Left ventricle myocardium inferior (tissue), 1 donor: ENCODE results near the gene CERK. TPM values are rescaled to one million over a fixed set of nuclear protein-coding genes. Genes with fewer than 3 reads are reported as not detected.

Source experiments
- DNase-seq: peaks from one replicate; pipeline ENCODE4 v3.0.0-alpha.2; 2020
- H3K27ac ChIP-seq: fragments of 200-600 bp; replicated peaks from 2 replicates; pipeline ENCODE4 v1.8.0; 2021
- H3K27me3 ChIP-seq: fragments of 200-600 bp; 2 replicates; pipeline ENCODE4 v1.8.0; 2021; ENCODE audit warnings: low read depth
- H3K36me3 ChIP-seq: fragments of 200-600 bp; 2 replicates; pipeline ENCODE4 v1.8.0; 2021
- H3K4me1 ChIP-seq: fragments of 200-600 bp; 2 replicates; pipeline ENCODE4 v1.8.0; 2021
- H3K4me3 ChIP-seq: fragments of 200-600 bp; 2 replicates; pipeline ENCODE4 v1.8.0; 2021; ENCODE audit warnings: mild to moderate bottlenecking, moderate library complexity
- H3K9me3 ChIP-seq: fragments of 200-600 bp; replicated peaks from 2 replicates; pipeline ENCODE4 v1.8.0; 2021
- intact Hi-C: fragments of 100-400 bp; cut with micrococcal nuclease; formaldehyde crosslinking; loops from one replicate; pipeline ENCODE4 v1.11.0; 2022
- total RNA-seq: library from RNA; stranded (reverse); fragmentation: NEBNext Ultra II Directional; extraction: Animal tissue kit (Norgen Biotek cat#: 25700); gene quantifications from one replicate; pipeline ENCODE4 v1.2.1, GENCODE V29; 2021
- TF ChIP-seq, protein P1 (sequence below): fragments of 200-600 bp; IDR thresholded peaks from 2 replicates; pipeline ENCODE4 v1.8.0; 2021; ENCODE audit warnings: antibody characterized with exemption, mild to moderate bottlenecking, borderline replicate concordance
- donor health status: DM: no; HTN: yes; CAD: no; lungs with severe emphysema.

Gene CERK
- total RNA-seq, 1 donor from 2014 or later, result 76.9 TPM

DNA sequence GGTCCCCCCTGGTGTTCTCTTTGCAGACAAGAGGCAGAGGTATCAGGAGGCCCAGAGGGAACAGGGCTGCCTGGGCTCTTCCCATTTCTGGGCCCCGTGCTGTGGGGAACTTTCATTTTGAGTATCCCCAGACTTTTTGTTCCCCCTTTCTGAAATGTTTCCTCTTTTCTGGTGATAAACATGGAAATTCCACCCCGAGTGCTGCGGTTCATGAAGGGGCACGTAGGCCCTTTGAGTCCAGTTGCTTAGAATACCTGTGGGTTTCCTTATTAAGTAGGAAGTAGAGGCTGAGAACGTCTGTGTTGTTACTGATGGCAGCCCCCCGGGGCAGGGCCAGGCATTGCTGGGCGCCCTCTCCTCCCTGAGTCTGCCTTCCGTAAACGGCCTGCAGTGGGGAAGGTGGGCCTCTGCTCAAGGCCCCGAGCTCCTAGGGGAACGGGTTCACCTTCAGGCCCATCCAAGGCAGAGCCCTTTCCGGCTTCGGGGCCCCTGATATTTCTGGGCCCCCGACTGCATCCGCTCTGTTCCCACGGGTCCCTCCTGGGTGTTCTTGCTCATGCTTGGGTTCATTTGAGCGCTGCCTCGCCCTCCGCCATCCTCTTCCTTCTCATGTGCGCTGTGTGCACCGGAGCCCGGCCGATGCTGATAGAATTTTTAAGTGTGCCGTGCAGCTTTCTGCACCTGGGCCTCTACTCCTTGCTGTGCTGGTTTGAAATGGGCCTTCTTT is 36.4 kb upstream of the CERK start:
- Histone ChIP-seq H3K4me3 (peak overlapping the region; percentile 4), H3K27ac (peak overlapping the region; percentile 80), H3K36me3 (no peaks in the 10 kb centered on the region), H3K27me3 (no peaks in the 10 kb centered on the region), H3K9me3 (no peaks in the 10 kb centered on the region), H3K4me1 (peaks cover 75% of the 10 kb centered on the region)
- TF ChIP-seq, protein P1, sequence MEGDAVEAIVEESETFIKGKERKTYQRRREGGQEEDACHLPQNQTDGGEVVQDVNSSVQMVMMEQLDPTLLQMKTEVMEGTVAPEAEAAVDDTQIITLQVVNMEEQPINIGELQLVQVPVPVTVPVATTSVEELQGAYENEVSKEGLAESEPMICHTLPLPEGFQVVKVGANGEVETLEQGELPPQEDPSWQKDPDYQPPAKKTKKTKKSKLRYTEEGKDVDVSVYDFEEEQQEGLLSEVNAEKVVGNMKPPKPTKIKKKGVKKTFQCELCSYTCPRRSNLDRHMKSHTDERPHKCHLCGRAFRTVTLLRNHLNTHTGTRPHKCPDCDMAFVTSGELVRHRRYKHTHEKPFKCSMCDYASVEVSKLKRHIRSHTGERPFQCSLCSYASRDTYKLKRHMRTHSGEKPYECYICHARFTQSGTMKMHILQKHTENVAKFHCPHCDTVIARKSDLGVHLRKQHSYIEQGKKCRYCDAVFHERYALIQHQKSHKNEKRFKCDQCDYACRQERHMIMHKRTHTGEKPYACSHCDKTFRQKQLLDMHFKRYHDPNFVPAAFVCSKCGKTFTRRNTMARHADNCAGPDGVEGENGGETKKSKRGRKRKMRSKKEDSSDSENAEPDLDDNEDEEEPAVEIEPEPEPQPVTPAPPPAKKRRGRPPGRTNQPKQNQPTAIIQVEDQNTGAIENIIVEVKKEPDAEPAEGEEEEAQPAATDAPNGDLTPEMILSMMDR, result no peak
- intact Hi-C loops, result no loop called here
- DNase-seq, result no peak

DNA sequence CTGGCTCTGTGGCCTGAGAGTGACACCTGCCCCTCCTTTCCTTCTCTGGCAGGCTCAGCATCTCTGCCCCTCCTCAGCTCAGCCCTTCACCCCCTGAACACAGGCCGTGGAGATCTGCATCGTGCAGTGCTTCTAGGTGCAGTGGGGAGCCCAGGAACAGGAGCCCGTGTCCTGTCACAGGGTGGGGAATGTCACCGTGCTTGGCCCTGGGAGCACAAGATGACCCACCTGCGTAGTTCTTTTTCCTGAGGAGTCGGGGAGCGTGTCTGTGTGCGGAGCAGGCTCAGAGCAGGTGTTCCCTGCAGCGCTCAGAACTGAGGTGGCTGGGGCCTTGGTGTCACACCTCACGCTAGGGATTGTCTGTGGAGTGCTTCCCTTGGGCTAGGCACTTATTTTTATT is 35.0 kb upstream of the CERK start:
- TF ChIP-seq, protein P1, result no peak
- H3K27ac ChIP-seq, result peak overlapping the region; percentile 80
- H3K9me3 ChIP-seq, result no peaks in the 10 kb centered on the region
- no peaks in the 10 kb centered on the region for H3K36me3 ChIP-seq
- intact Hi-C loops, result no loop called here
- no peak overlapping the region for H3K4me3 ChIP-seq
- DNase-seq, result no peak
- peaks cover 89% of the 10 kb centered on the region for H3K4me1 ChIP-seq
- H3K27me3 ChIP-seq, result no peaks in the 10 kb centered on the region

DNA sequence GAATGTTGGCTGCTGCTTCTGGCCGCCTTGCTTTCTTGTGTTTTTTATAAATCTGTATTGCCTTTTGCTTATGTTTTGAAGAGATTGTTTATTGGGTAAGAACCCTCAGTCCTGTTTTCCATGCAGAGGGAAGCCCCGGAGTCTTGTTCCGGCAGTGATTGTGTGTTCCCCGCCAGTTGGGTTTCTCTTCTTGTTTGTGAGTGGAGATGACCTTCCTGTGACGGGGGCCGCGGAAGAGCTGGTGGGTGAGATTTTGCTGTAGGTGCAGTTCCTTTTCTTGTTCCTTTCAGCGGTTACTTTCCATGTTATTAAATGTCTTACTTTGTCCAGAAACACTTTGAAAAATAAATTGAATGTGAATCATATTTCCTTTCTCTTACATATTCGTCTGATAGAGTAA is 32.7 kb upstream of the CERK start:
- no peak for DNase-seq
- Histone ChIP-seq H3K9me3 (no peaks in the 10 kb centered on the region), H3K27ac (peak overlapping the region; percentile 87), H3K4me3 (no peak overlapping the region), H3K36me3 (no peaks in the 10 kb centered on the region), H3K27me3 (no peaks in the 10 kb centered on the region), H3K4me1 (peaks cover 88% of the 10 kb centered on the region)
- intact Hi-C loops, result no loop called here
- TF ChIP-seq, protein P1, result no peak

DNA sequence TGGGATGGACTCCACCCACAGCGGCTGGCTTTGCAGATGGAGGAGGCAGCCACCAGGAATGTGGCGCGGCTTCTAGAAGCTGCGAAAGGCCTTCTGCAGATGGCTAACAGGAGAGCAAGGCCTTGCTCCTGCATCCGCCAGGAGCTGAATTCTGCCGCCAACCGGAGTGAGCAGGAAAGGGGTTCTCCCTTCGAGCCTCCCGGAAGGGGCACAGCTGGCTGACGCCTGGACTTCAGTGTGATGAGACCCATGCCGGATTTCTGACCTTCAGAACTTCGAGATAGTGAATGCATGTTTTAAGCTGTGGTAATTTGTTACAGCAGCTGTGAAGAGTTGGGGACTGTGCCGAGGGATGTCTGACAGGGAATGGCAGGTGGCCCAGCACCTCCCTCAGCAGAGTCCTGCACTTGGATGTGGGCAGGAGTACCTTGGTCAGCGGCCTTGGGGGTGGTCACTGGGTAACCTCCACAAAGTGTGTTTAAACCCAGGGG is 32.1 kb upstream of the CERK start:
- no peak overlapping the region for H3K4me3 ChIP-seq
- TF ChIP-seq, protein P1, result no peak
- no peaks in the 10 kb centered on the region for H3K36me3 ChIP-seq
- intact Hi-C loops, result no loop called here
- no peaks in the 10 kb centered on the region for H3K27me3 ChIP-seq
- no peak for DNase-seq
- peak overlapping the region; percentile 87 for H3K27ac ChIP-seq
- peaks cover 84% of the 10 kb centered on the region for H3K4me1 ChIP-seq
- no peaks in the 10 kb centered on the region for H3K9me3 ChIP-seq

DNA sequence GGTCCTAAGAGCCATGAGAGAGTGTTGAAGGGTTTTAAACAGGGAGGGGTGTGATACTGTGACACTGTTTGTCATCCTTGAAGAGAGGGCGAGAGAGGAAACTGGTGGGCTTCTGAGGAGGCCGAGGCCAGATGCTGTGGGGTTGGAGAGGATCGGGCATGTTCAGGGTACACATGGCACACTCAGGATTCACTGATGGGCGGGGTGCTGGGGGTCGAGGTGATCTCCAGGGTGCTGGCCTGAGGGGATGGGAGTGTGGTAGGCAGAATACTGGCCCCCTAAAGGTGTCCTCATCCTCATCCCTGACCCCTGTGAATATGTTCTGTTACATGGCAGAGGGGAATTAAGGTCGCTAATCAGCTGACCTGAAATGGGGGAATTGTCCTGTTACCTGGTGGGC is 31.7 kb upstream of the CERK start:
- no peaks in the 10 kb centered on the region for H3K9me3 ChIP-seq
- intact Hi-C loops, result no loop called here
- H3K27ac ChIP-seq, result peak overlapping the region; percentile 87
- H3K4me1 ChIP-seq, result peaks cover 84% of the 10 kb centered on the region
- no peaks in the 10 kb centered on the region for H3K36me3 ChIP-seq
- TF ChIP-seq, protein P1, result no peak
- no peak overlapping the region for H3K4me3 ChIP-seq
- DNase-seq, result no peak
- no peaks in the 10 kb centered on the region for H3K27me3 ChIP-seq
